ENCODE measurements around the gene ZNF239. TPM values are rescaled to one million over a fixed set of nuclear protein-coding genes. Genes with fewer than 3 reads are reported as not detected.

ZNF239 gene
- total and polyA plus RNA-seq, 2 of the 8 experiments (the other 6 are each of a cell fraction or from before 2014, with no cell fraction given): 2.4 to 11.4 TPM

- Histone ChIP-seq H3K18ac (ENCODE audit: extremely low read depth, low read length) (no peak overlapping the region), H2BK5ac (ENCODE audit: low read depth, low read length) (no peak overlapping the region), H2BK12ac (ENCODE audit: low read depth, low read length) (no peak overlapping the region), H2BK20ac (ENCODE audit: low read length) (no peak overlapping the region), H4K20me1 (replicated peaks in 1 of 2; ENCODE audit: control insufficient read depth in 1 of 2, insufficient read depth in 2 of 2, low read length in 2 of 2) (no peaks in the 10 kb centered on the region), H3K23ac (ENCODE audit: insufficient read length) (no peak overlapping the region), H4K91ac (replicated peaks; ENCODE audit: insufficient read length, low read length) (no peak overlapping the region), H3K27ac (ENCODE audit: low read depth, low read length) (no peak overlapping the region), H2BK120ac (replicated peaks; ENCODE audit: low read depth, low read length) (no peak overlapping the region), H3K79me1 (ENCODE audit: low read depth, low read length) (no peaks in the 10 kb centered on the region), H3K36me3 (ENCODE audit: control insufficient read depth in 2 of 4, insufficient read depth in 4 of 4, low read length in 3 of 4) (peaks cover 0 to 41% (median 12%) of the 10 kb centered on the region in 4 experiments; a peak in 7 of 8 replicates), H4K5ac (ENCODE audit: insufficient read length, low read depth, low read length) (no peak overlapping the region), H3K27me3 (replicated peaks in 1 of 4; ENCODE audit: control insufficient read depth in 3 of 4, extremely low read depth in 1 of 4, insufficient read depth in 3 of 4, low read length in 3 of 4) (no peaks in the 10 kb centered on the region), H2BK15ac (ENCODE audit: low read length) (no peak overlapping the region), H3K9me3 (ENCODE audit: insufficient read depth in 2 of 2, low read depth in 1 of 2, low read length in 1 of 2) (peaks cover 26 to 52% of the 10 kb centered on the region in 2 experiments), H4K8ac (ENCODE audit: extremely low read depth, insufficient read depth, low read length) (no peak overlapping the region), H2AK5ac (ENCODE audit: low read depth, low read length) (no peak overlapping the region), H3K23me2 (ENCODE audit: low read depth, low read length) (no peaks in the 10 kb centered on the region), H3K4me2 (ENCODE audit: insufficient read depth in 1 of 2, low read depth in 2 of 2, low read length in 2 of 2) (no peak overlapping the region), H3K56ac (replicated peaks; ENCODE audit: insufficient read length, low read depth, low read length) (no peak overlapping the region), H3K4ac (replicated peaks; ENCODE audit: insufficient read length, low read depth, low read length) (no peak overlapping the region), H3K79me2 (ENCODE audit: control insufficient read depth in 1 of 2, insufficient read depth in 2 of 2, low read length in 2 of 2) (no peaks in the 10 kb centered on the region), H3K4me1 (replicated peaks in 1 of 4; ENCODE audit: control insufficient read depth in 3 of 4, insufficient read depth in 4 of 4, low read length in 3 of 4) (no peaks in the 10 kb centered on the region), H2AFZ (ENCODE audit: low read length) (no peak overlapping the region), H3K4me3 (ENCODE audit: extremely low read depth in 1 of 4, insufficient read depth in 2 of 4, low read depth in 3 of 4, low read length in 4 of 4) (no peak overlapping the region), H3K14ac (ENCODE audit: insufficient read length) (no peak overlapping the region), H3K9ac (replicated peaks in 1 of 4; ENCODE audit: extremely low read depth in 1 of 4, low read depth in 3 of 4, low read length in 3 of 4) (no peak overlapping the region)
- no peak for TF ChIP-seq HDAC2 (IDR thresholded peaks at IDR 0.05; ENCODE audit: borderline replicate concordance in 1 of 2, low read depth in 2 of 2, low read length in 2 of 2)
- no peak for TF ChIP-seq MAFK (IDR thresholded peaks at IDR 0.05; ENCODE audit: low read depth, low read length)
- no peak for TF ChIP-seq EZH2 (IDR thresholded peaks at IDR 0.05; ENCODE audit: low read depth, low read length, severe bottlenecking)
- TF ChIP-seq EP300 (IDR thresholded peaks at IDR 0.05; ENCODE audit: borderline replicate concordance in 1 of 2, low read depth in 2 of 2, low read length in 2 of 2): no peak
- TF ChIP-seq RXRA (IDR thresholded peaks at IDR 0.05; ENCODE audit: insufficient read depth, low read depth, low read length): no peak
- TF ChIP-seq ZNF274 (IDR thresholded peaks at IDR 0.05; ENCODE audit: borderline replicate concordance, extremely low read depth, low read length): peak; percentile 82
- POLR2A ChIA-PET (ENCODE audit: partially characterized antibody): no interaction called here
- no peak for FAIRE-seq
- no peak for DNase-seq (ENCODE audit: low read depth in 1 of 2, low spot score in 2 of 2)
- 82% methylated on average over 6 of the region's 6 CpGs; no CpG with 5 or more reads in 1 of the 2 experiments for WGBS, 2 experiments (ENCODE audit: extremely low coverage in 1 of 2, insufficient coverage in 1 of 2, insufficient read length in 1 of 2, insufficient replicate concordance in 2 of 2, low coverage in 1 of 2, low lambda C conversion rate in 2 of 2, missing lambda C conversion rate in 1 of 2)
- CTCF ChIA-PET (ENCODE audit: partially characterized antibody): no interaction called here
Measured at GRCh38 chr10:43616697-43617370, 42.4 kb upstream of the ZNF239 start.
